A549 treated with AZD9567 at 1 μM for 4 hours (cell line): Measurements from ENCODE around the gene WDR73. TPM values are rescaled to one million over a fixed set of nuclear protein-coding genes. Genes with fewer than 3 reads are reported as not detected.

ENCODE experiments used
- total RNA-seq: library from RNA; stranded (reverse); fragments of 200-300 nt; extraction: Qiagen RNA extraction; gene quantifications from 5 replicates; pipeline ENCODE4 v1.2.3, GENCODE V29; 2022; ENCODE audit not compliant: insufficient read depth

WDR73 gene
- 37.5 to 42.7 TPM (median 38.3 TPM) in 5 replicates for total RNA-seq

DNA sequence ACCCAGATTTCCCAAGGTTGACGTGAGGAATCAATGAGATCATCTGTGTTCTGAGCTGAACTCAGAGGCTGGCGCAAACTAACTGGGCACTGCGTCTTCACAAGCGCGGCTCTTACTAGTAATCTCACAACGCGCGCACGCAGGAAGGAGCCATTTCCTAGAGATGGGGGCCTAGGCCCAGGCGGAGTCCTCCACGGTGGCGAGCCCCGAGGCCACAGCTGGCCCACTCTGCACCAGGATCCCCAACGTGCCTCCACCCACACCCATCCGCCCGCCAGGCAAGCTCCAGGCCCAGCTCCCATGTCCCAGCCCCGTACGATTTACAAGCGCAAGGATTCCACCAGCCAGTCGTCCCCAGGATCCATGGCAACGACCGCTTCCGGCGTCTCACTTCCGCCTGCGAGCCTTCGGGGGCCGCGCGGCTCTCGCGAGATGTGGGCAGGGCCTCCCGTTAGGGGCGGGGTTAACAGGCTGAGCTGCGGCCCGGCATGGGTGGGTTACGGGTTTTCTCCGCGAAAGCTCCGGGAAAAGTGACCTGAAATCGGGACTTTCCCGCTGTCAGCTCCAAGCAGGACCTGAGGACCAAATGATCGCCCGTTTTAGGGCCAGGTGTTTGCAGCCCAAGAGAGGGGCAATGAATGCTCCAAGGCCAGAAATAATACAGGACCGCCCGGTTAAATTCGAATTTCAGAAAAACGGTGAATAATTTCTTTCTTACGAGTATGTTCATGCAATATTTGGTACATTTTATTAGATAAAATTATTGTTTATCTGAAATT lies at the start of gene WDR73:
Gene WDR73, minus strand, starts transcription at position 374 of the 779 bp plus-strand sequence. Its CDS starts 9 bp downstream, at position 365.

DNA sequence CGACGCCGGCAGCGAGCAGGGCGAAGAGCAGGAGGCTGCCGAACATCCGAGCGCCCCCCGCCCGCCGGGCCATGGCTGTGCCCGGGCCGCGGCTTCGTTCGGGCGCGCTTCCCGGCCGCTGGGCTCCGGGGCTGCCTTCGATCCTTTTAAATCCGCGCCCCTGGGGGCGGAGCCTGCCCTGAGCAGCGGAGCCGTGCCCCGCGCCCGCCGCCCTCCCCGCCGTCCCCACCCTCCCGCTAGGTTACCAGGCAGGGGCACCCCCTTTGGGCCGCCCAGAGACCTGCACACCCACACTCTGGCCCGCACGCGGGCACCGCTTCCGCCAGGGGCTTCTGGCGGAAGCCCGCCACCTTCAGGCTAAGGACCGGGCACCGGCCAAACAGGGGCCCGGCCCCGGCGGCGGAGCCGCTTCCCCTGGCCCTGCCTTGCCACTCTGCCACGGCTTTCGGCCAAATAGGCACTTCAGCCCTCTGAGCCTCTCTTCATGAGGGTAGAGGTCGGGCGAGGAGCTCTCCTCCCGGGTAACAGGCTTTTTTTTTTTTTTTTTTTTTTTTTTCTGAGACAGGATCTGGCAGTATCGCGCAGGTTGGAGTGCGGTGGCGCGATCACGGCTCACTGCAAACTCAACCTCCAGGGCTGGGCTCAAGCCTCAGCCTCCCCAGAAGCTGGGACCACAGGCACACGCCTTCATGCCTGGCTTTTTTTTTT lies 4.2 kb upstream of the WDR73 start, which contains the start of gene NMB:
Gene NMB, minus strand, starts transcription at position 120 of the 708 bp plus-strand sequence. Its CDS starts 47 bp downstream, at position 73.

GRCh38 chr15:84600687-84601554 lies 53.2 kb downstream of the WDR73 start, which contains the start of gene ZSCAN2:
Gene ZSCAN2 (plus strand): TSS chr15:84601009. CDS start chr15:84603928, 2,919 bp downstream.

Other genes with a start within 250 kb of the WDR73 start
- gene ZSCAN2, start 53.3 kb downstream of the WDR73 start, total RNA-seq = 7.6 to 15.1 TPM (median 14.1 TPM) in 5 replicates
- 14.9 to 24.9 TPM (median 22.5 TPM) in 5 replicates for gene NMB, start 3.9 kb upstream of the WDR73 start, total RNA-seq
- gene SEC11A, start 61.9 kb upstream of the WDR73 start, total RNA-seq = 318 to 487 TPM (median 330 TPM) in 5 replicates
- 20.4 to 22.3 TPM (median 21.7 TPM) in 5 replicates for gene ZNF592, start 94.3 kb upstream of the WDR73 start, total RNA-seq
- 0.07 to 0.14 TPM (median 0.09 TPM) in 4 of 5 replicates, not detected in the other for gene ALPK3, start 163.1 kb upstream of the WDR73 start, total RNA-seq
- gene SLC28A1, start 230.4 kb upstream of the WDR73 start, total RNA-seq = 0.05 to 0.06 TPM in 2 of 5 replicates, not detected in the others